ENCODE data around the gene NUP62.

NUP62 gene

GRCh38 chr19:49880162-49880869, 49.0 kb downstream of the NUP62 start:
- DNase-seq (ENCODE audit: low read depth): no peak

- DNase-seq (ENCODE audit: low read depth): no peak
Measured at GRCh38 chr19:49879243-49879963, 49.9 kb downstream of the NUP62 start.

- DNase-seq (ENCODE audit: low read depth): no peak
Measured at GRCh38 chr19:49878744-49879070, 50.6 kb downstream of the NUP62 start.

GRCh38 chr19:49877879-49878743, 51.2 kb downstream of the NUP62 start:
- DNase-seq (ENCODE audit: low read depth): peak; percentile 95

- peak; percentile 100 for DNase-seq (ENCODE audit: low read depth)
Measured at GRCh38 chr19:49877020-49877878, 52.1 kb downstream of the NUP62 start, which contains the start of the genes AKT1S1 and TBC1D17. TSS of gene AKT1S1 (minus strand) at chr19:49877355. CDS start at chr19:49873295, 4,060 bp downstream. TSS of gene TBC1D17 (plus strand) at chr19:49877702. CDS start at chr19:49877724, 22 bp downstream.

GRCh38 chr19:49876422-49877019, 52.8 kb downstream of the NUP62 start:
- DNase-seq (ENCODE audit: low read depth): peak; percentile 99

- DNase-seq (ENCODE audit: low read depth): peak; percentile 58
Measured at GRCh38 chr19:49875857-49876421, 53.4 kb downstream of the NUP62 start.

- no peak for DNase-seq (ENCODE audit: low read depth)
Measured at GRCh38 chr19:49875177-49875576, 54.1 kb downstream of the NUP62 start.

GRCh38 chr19:49874503-49875157, 54.7 kb downstream of the NUP62 start:
- no peak for DNase-seq (ENCODE audit: low read depth)

- no peak for DNase-seq (ENCODE audit: low read depth)
Measured at GRCh38 chr19:49873834-49874233, 55.5 kb downstream of the NUP62 start.

- DNase-seq (ENCODE audit: low read depth): no peak
Measured at GRCh38 chr19:49873129-49873521, 56.2 kb downstream of the NUP62 start.

GRCh38 chr19:49872245-49873128, 56.8 kb downstream of the NUP62 start:
- DNase-seq (ENCODE audit: low read depth): no peak

GRCh38 chr19:49871349-49871985, 57.8 kb downstream of the NUP62 start:
- no peak for DNase-seq (ENCODE audit: low read depth)

- DNase-seq (ENCODE audit: low read depth): no peak
Measured at GRCh38 chr19:49870309-49870901, 58.9 kb downstream of the NUP62 start.

- peak; percentile 100 for DNase-seq (ENCODE audit: low read depth)
Measured at GRCh38 chr19:49869484-49870308, 59.6 kb downstream of the NUP62 start.

- no peak for DNase-seq (ENCODE audit: low read depth)
Measured at GRCh38 chr19:49869009-49869483, 60.3 kb downstream of the NUP62 start.
